Transverse colon (tissue), 4 donors: Measurements from ENCODE around the gene ADD1. TPM values are rescaled to one million over a fixed set of nuclear protein-coding genes. Genes with fewer than 3 reads are reported as not detected.

ENCODE experiments used
- DNase-seq: peaks from one replicate; pipeline ENCODE4 v3.0.0-alpha.2; 2019
- H3K27ac ChIP-seq, 4 donors: fragments of 200-600 bp; sonication (generic); 2 replicates each; pipeline ENCODE4 v1.5.1; 2016 to 2018; ENCODE audit warnings: inconsistent platforms in 4 of 4
- H3K27me3 ChIP-seq: fragments of 200-600 bp; sonication (generic); 2 replicates; pipeline ENCODE4 v1.5.1; 2017; ENCODE audit warnings: inconsistent platforms
- H3K36me3 ChIP-seq, 4 donors: fragments of 200-600 bp; sonication (generic); 2 replicates each; pipeline ENCODE4 v1.5.1; 2017 to 2019; ENCODE audit warnings: inconsistent platforms in 4 of 4
- H3K4me1 ChIP-seq, 4 donors: fragments of 200-600 bp; sonication (generic); 2 replicates each; pipeline ENCODE4 v1.5.1; 2017 to 2020; ENCODE audit warnings: inconsistent platforms in 4 of 4
- H3K4me3 ChIP-seq, 4 donors: fragments of 200-600 bp; sonication (generic); 1 replicate in 1 of 4; 2 replicates in 3 of 4; pipeline versions ENCODE4 v1.5.1 to v1.6.1; 2017 to 2019; ENCODE audit warnings: inconsistent platforms in 4 of 4
- H3K9me3 ChIP-seq, 2 donors: fragments of 200-600 bp; sonication (generic); 2 replicates each; pipeline ENCODE4 v1.5.1; 2017 to 2019; ENCODE audit warnings: inconsistent platforms in 2 of 2
- CTCF ChIP-seq, 5 experiments: fragments of 200-600 bp in 3 of 5; fragments of 450-650 bp in 2 of 5; sonication (generic) in 3 of 5; IDR thresholded peaks; 1 replicate in 2 of 5; 2 replicates in 3 of 5; pipeline ENCODE4 v1.5.1; 2016 to 2017; ENCODE audit warnings: antibody characterized with exemption in 5 of 5, inconsistent platforms in 3 of 5, mild to moderate bottlenecking in 2 of 5, moderate library complexity in 1 of 5
- EP300 ChIP-seq: sonication (generic); formaldehyde crosslinking; IDR thresholded peaks from one replicate; pipeline ENCODE4 v1.6.1; 2017; ENCODE audit warnings: antibody characterized with exemption, low read depth
- POLR2A ChIP-seq: fragments of 450-650 bp; IDR thresholded peaks from one replicate; pipeline ENCODE4 v1.6.1; 2016; ENCODE audit warnings: antibody characterized with exemption, mild to moderate bottlenecking, moderate library complexity
- POLR2AphosphoS5 ChIP-seq, 3 donors: sonication (generic); formaldehyde crosslinking; IDR thresholded peaks; one replicate each; pipeline ENCODE4 v1.6.1; 2016; ENCODE audit warnings: antibody characterized with exemption in 3 of 3
- WGBS, 2 donors: methylation state at CpG; one replicate each; pipeline ENCODE4 v1.1.5; 2018; ENCODE audit warnings: low coverage in 1 of 2; 5-methylcytosine and 5-hydroxymethylcytosine counted together
- in situ Hi-C, 4 donors: fragments of 200-750 bp; cut with MboI; loops; one replicate each; pipeline versions ENCODE4 v1.15.0 to v1.15.1; 2017; ENCODE audit warnings: low sequenced_read_pairs in 3 of 4, low pct_ligation_motif_present in 1 of 4, low pct_unique_long_range_greater_than_20kb in 1 of 4
- intact Hi-C: fragments of 100-400 bp; cut with DNase I; formaldehyde crosslinking; loops from one replicate; pipeline ENCODE4 v1.15.1; 2023; ENCODE audit warnings: low total_unique reads
- total RNA-seq, 4 donors: library from RNA; depleted of rRNA; stranded (reverse); fragments of >200 nt; gene quantifications; one replicate each; pipeline ENCODE4 v1.1.0, GENCODE V29; 2016

Gene ADD1
- total RNA-seq, 4 donors from 2014 or later = 218 to 392 (median 299) TPM

GRCh38 chr4:2924765-2925301, 81.2 kb downstream of the ADD1 start:
- no peak for DNase-seq
- no peak overlapping the region for H3K27ac ChIP-seq

GRCh38 chr4:2925496-2925895, 81.9 kb downstream of the ADD1 start:
- no peak overlapping the region for H3K27ac ChIP-seq
- no peak for DNase-seq
- 88 to 100% methylated on average over 1 to 5 of the region's 5 CpGs for WGBS, 2 donors

More at GRCh38 chr4:2924765-2925301, 81.2 kb downstream of the ADD1 start:
- 86% methylated on average over 7 of the region's 7 CpGs; no CpG with 5 or more reads in 1 of the 2 donors for WGBS, 2 donors
- Histone ChIP-seq H3K4me1 (peaks cover 4 to 14% (median 8%) of the 10 kb centered on the region in 4 donors), H3K9me3 (no peaks in the 10 kb centered on the region), H3K4me3 (no peak overlapping the region), H3K36me3 (peaks cover 0 to 36% (median 6%) of the 10 kb centered on the region in 4 donors), H3K27me3 (no peaks in the 10 kb centered on the region)
- TF ChIP-seq CTCF (IDR thresholded peaks at IDR 0.05) = no peak
- TF ChIP-seq POLR2AphosphoS5 (IDR thresholded peaks at IDR 0.05) = no peak
- no peak for TF ChIP-seq POLR2A
- no peak for TF ChIP-seq EP300
- in situ Hi-C loops = loop anchor here in 2 of 4 donors (25.0 kb wide), 1 partner anchor 163 kb away; the partner anchor contains the start of gene TNIP2 (in 2 of the 2)
- intact Hi-C loops = no loop called here

GRCh38 chr4:2925931-2926860, 82.6 kb downstream of the ADD1 start:
- 88 to 92% methylated on average over 15 to 41 of the region's 41 CpGs for WGBS, 2 donors
- Histone ChIP-seq H3K4me1 (peaks cover 6 to 26% (median 13%) of the 10 kb centered on the region in 4 donors), H3K27me3 (no peaks in the 10 kb centered on the region), H3K27ac (no peak overlapping the region), H3K9me3 (no peaks in the 10 kb centered on the region), H3K36me3 (peaks cover 0 to 36% (median 6%) of the 10 kb centered on the region in 4 donors), H3K4me3 (no peak overlapping the region)
- in situ Hi-C loops = loop anchor here in 2 of 4 donors (25.0 kb wide), 1 partner anchor 164 kb away; the partner anchor contains the start of gene TNIP2 (in 2 of the 2)
- TF ChIP-seq POLR2A (no peak), POLR2AphosphoS5 (IDR thresholded peaks at IDR 0.05) (no peak), CTCF (IDR thresholded peaks at IDR 0.05) (no peak), EP300 (no peak)
- no peak for DNase-seq
- intact Hi-C loops = no loop called here

More at GRCh38 chr4:2925496-2925895, 81.9 kb downstream of the ADD1 start:
- in situ Hi-C loops (loop anchor here in 2 of 4 donors (25.0 kb wide), 1 partner anchor 163 kb away; the partner anchor contains the start of gene TNIP2 (in 2 of the 2)), intact Hi-C loops (no loop called here)
- Histone ChIP-seq H3K27me3 (no peaks in the 10 kb centered on the region), H3K36me3 (peaks cover 0 to 36% (median 6%) of the 10 kb centered on the region in 4 donors), H3K4me1 (peaks cover 6 to 19% (median 9%) of the 10 kb centered on the region in 4 donors), H3K9me3 (no peaks in the 10 kb centered on the region), H3K4me3 (no peak overlapping the region)
- TF ChIP-seq POLR2AphosphoS5 (IDR thresholded peaks at IDR 0.05) (no peak), CTCF (IDR thresholded peaks at IDR 0.05) (no peak), EP300 (no peak), POLR2A (no peak)
